K562 (cell line): Measurements from ENCODE around the gene DNAH3. TPM values are rescaled to one million over a fixed set of nuclear protein-coding genes. Genes with fewer than 3 reads are reported as not detected.

ENCODE experiments used
- IFI16 ChIP-seq: fragments of 250-450 bp; sonication (Bioruptor Pico); IDR thresholded peaks from 2 replicates; pipeline ENCODE4 v2.1.2; 2022; ENCODE audit warnings: mild to moderate bottlenecking, inconsistent platforms
- RB1 ChIP-seq: fragments of 450-650 bp; IDR thresholded peaks from 2 replicates; pipeline ENCODE4 v1.6.1; 2017; ENCODE audit warnings: low read depth, mild to moderate bottlenecking
- SUPT5H ChIP-seq: fragments of 450-650 bp; IDR thresholded peaks from 2 replicates; pipeline ENCODE4 v1.6.1; 2016
- polyA plus RNA-seq, 8 experiments: library from polyadenylated mRNA; depleted of rRNA in 4 of 8; stranded (reverse) in 5 of 8; unstranded in 3 of 8; fragments of >200 nt; fragmentation: Nextera tagmentation in 2 of 8; fragmentation: Illumina TruSeq in 1 of 8; extraction: Ambion mirVana in 2 of 8; extraction: Trizol in 1 of 8; gene quantifications; 2 replicates each; pipeline versions ENCODE4 v1.2.1 to v1.2.3, GENCODE V29; 2011 to 2014; ENCODE audit warnings: inconsistent platforms in 1 of 8, missing spikeins in 1 of 8
- total RNA-seq, 7 experiments: library from RNA; depleted of rRNA in 6 of 7; stranded (reverse); fragments of >200 nt in 6 of 7; fragmentation: Illumina TruSeq in 2 of 7; extraction: Trizol in 2 of 7; gene quantifications; 2 replicates each; pipeline versions ENCODE4 v1.2.1 to v1.2.3, GENCODE V29; 2011 to 2021; ENCODE audit warnings: low replicate concordance in 1 of 7
- TF ChIP-seq, protein P1 (sequence below): fragments of 450-650 bp; formaldehyde crosslinking; IDR thresholded peaks from 2 replicates; pipeline ENCODE4 v1.4.0; 2020; ENCODE audit warnings: mild to moderate bottlenecking, moderate library complexity
- TF ChIP-seq, protein P2 (sequence below): fragments of 250-450 bp; sonication (Bioruptor Pico); IDR thresholded peaks from 2 replicates; pipeline ENCODE4 v1.4.0; 2020; ENCODE audit warnings: mild to moderate bottlenecking, moderate library complexity
- TF ChIP-seq, protein P3 (sequence below): IDR thresholded peaks from 2 replicates; pipeline ENCODE4 v1.6.1; 2012; ENCODE audit warnings: low read depth, low read length, improper control_type of control experiment, borderline replicate concordance
- TF ChIP-seq, protein P4 (sequence below): fragments of 250-450 bp; sonication (Bioruptor Pico); IDR thresholded peaks from 2 replicates; pipeline ENCODE4 v1.9.0; 2021; ENCODE audit warnings: mild to moderate bottlenecking, inconsistent platforms

The DNAH3 gene
- total and polyA plus RNA-seq, 9 of the 15 experiments (the other 6 are each of a cell fraction or from before 2014, with no cell fraction given) = 0.32 to 0.84 (median 0.44) TPM

DNA sequence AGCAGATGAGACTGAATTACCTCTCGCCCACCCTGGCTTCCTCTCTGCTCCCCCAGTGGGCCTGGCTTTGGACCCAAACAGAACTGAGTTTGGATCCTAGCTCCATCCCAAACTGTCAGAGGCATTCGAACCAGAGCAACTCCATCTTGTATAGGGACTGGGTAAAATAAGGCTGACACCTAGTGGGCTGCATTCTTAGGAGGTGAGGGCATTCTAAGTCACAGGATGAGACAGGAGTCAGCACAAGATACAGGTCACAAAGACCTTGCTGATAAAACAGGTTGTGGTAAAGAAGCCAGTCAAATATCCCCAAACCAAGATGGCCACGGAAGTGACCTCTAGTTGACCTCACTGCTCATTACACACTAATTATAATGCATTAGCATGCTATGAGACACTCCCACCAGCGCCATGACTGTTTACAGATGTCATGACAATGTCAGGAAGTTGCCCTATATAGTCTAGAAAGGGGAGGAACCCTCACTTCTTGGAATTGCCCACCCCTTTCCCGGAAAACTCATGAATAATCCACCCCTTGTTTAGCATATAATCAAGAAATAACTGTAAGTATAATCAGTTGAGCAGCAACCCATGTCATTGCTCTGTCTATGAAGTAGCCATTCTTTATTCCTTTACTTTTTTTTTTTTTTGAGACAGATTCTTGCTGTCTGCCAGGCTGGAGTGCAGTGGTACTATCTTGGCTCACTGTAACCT, 205.6 kb downstream of the DNAH3 start (continued):
- TF ChIP-seq, protein P1, sequence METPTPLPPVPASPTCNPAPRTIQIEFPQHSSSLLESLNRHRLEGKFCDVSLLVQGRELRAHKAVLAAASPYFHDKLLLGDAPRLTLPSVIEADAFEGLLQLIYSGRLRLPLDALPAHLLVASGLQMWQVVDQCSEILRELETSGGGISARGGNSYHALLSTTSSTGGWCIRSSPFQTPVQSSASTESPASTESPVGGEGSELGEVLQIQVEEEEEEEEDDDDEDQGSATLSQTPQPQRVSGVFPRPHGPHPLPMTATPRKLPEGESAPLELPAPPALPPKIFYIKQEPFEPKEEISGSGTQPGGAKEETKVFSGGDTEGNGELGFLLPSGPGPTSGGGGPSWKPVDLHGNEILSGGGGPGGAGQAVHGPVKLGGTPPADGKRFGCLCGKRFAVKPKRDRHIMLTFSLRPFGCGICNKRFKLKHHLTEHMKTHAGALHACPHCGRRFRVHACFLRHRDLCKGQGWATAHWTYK (CRISPR knock-in tag) = peak; percentile 100
- TF ChIP-seq RB1 (no peak), IFI16 (CRISPR knock-in tag) (peak; percentile 99), SUPT5H (no peak)
- TF ChIP-seq, protein P2, sequence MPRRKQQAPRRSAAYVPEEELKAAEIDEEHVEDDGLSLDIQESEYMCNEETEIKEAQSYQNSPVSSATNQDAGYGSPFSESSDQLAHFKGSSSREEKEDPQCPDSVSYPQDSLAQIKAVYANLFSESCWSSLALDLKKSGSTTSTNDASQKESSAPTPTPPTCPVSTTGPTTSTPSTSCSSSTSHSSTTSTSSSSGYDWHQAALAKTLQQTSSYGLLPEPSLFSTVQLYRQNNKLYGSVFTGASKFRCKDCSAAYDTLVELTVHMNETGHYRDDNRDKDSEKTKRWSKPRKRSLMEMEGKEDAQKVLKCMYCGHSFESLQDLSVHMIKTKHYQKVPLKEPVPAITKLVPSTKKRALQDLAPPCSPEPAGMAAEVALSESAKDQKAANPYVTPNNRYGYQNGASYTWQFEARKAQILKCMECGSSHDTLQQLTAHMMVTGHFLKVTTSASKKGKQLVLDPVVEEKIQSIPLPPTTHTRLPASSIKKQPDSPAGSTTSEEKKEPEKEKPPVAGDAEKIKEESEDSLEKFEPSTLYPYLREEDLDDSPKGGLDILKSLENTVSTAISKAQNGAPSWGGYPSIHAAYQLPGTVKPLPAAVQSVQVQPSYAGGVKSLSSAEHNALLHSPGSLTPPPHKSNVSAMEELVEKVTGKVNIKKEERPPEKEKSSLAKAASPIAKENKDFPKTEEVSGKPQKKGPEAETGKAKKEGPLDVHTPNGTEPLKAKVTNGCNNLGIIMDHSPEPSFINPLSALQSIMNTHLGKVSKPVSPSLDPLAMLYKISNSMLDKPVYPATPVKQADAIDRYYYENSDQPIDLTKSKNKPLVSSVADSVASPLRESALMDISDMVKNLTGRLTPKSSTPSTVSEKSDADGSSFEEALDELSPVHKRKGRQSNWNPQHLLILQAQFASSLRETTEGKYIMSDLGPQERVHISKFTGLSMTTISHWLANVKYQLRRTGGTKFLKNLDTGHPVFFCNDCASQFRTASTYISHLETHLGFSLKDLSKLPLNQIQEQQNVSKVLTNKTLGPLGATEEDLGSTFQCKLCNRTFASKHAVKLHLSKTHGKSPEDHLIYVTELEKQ (CRISPR knock-in tag) = peak; percentile 100
- TF ChIP-seq, protein P3, sequence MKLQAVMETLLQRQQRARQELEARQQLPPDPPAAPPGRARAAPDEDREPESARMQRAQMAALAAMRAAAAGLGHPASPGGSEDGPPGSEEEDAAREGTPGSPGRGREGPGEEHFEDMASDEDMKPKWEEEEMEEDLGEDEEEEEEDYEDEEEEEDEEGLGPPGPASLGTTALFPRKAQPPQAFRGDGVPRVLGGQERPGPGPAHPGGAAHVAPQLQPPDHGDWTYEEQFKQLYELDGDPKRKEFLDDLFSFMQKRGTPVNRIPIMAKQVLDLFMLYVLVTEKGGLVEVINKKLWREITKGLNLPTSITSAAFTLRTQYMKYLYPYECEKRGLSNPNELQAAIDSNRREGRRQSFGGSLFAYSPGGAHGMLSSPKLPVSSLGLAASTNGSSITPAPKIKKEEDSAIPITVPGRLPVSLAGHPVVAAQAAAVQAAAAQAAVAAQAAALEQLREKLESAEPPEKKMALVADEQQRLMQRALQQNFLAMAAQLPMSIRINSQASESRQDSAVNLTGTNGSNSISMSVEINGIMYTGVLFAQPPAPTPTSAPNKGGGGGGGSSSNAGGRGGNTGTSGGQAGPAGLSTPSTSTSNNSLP = no peak; the same call in 1 of the 2 replicates
- TF ChIP-seq, protein P4, sequence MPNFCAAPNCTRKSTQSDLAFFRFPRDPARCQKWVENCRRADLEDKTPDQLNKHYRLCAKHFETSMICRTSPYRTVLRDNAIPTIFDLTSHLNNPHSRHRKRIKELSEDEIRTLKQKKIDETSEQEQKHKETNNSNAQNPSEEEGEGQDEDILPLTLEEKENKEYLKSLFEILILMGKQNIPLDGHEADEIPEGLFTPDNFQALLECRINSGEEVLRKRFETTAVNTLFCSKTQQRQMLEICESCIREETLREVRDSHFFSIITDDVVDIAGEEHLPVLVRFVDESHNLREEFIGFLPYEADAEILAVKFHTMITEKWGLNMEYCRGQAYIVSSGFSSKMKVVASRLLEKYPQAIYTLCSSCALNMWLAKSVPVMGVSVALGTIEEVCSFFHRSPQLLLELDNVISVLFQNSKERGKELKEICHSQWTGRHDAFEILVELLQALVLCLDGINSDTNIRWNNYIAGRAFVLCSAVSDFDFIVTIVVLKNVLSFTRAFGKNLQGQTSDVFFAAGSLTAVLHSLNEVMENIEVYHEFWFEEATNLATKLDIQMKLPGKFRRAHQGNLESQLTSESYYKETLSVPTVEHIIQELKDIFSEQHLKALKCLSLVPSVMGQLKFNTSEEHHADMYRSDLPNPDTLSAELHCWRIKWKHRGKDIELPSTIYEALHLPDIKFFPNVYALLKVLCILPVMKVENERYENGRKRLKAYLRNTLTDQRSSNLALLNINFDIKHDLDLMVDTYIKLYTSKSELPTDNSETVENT (CRISPR knock-in tag) = 0 out of 2 replicates have a peak, but pooled peaks have one; percentile 20
